Hepatocyte (in vitro differentiated cells): ENCODE measurements around the gene OLFM4.

Experiments used
- CTCF ChIP-seq: fragments of 200-600 bp; sonication (generic); IDR thresholded peaks from 2 replicates; pipeline ENCODE4 v1.5.1; 2016; ENCODE audit warnings: antibody characterized with exemption, mild to moderate bottlenecking; ENCODE audit not compliant: poor library complexity
- EZH2 ChIP-seq: fragments of 200-600 bp; sonication (generic); IDR thresholded peaks from 2 replicates; pipeline ENCODE4 v1.6.1; 2016; ENCODE audit warnings: antibody characterized with exemption, mild to moderate bottlenecking, borderline replicate concordance
- EZH2phosphoT487 ChIP-seq: fragments of 200-600 bp; sonication (generic); IDR thresholded peaks from one replicate; pipeline ENCODE4 v1.6.1; 2018; ENCODE audit warnings: antibody characterized with exemption, mild to moderate bottlenecking, low read depth, moderate library complexity; ENCODE audit not compliant: unreplicated experiment, severe bottlenecking

- TF ChIP-seq EZH2phosphoT487 (no peak), CTCF (no peak), EZH2 (no peak)
Measured at GRCh38 chr13:53017433-53017970, 11.1 kb upstream of the OLFM4 start.
